ENCODE results near the gene ZNF804B.

Gene ZNF804B

GRCh38 chr7:89041240-89041639 is 281.7 kb downstream of the ZNF804B start:
- Histone ChIP-seq H3K4me1 (ENCODE audit: control insufficient read depth, insufficient read depth, low read length) (no peaks in the 10 kb centered on the region), H3K4me3 (ENCODE audit: low read depth, low read length) (no peak overlapping the region), H3K36me3 (ENCODE audit: control insufficient read depth in 2 of 2, insufficient read depth in 1 of 2, low read length in 2 of 2) (no peaks in the 10 kb centered on the region), H3K27ac (ENCODE audit: extremely low read depth, low read depth, low read length) (no peak overlapping the region), H3K9me3 (ENCODE audit: control insufficient read depth, insufficient read depth, low read depth, low read length) (no peaks in the 10 kb centered on the region)
- CTCF ChIA-PET, result interaction anchor here (0.6 kb wide), 1 partner anchor 1024 kb away, joined by 3 read pairs; no protein-coding TSS in a partner anchor
- POLR2A ChIA-PET, result no interaction called here
- TF ChIP-seq ZNF560 (tag by site-specific recombination; IDR thresholded peaks at IDR 0.05; ENCODE audit: borderline replicate concordance), result no peak
- TF ChIP-seq ZNF501 (tag by site-specific recombination; IDR thresholded peaks at IDR 0.05), result no peak
- no peak for TF ChIP-seq MYNN (tag by site-specific recombination; IDR thresholded peaks at IDR 0.05; ENCODE audit: borderline replicate concordance)
- no peak for TF ChIP-seq ZSCAN30 (tag by site-specific recombination; IDR thresholded peaks at IDR 0.05)
- TF ChIP-seq ZBTB48 (tag by site-specific recombination; IDR thresholded peaks at IDR 0.05), result no peak
- no peak for TF ChIP-seq KLF9 (tag by site-specific recombination; IDR thresholded peaks at IDR 0.05; ENCODE audit: low read depth)
- no peak for TF ChIP-seq ZNF433 (tag by site-specific recombination; IDR thresholded peaks at IDR 0.05; ENCODE audit: low read depth)
- TF ChIP-seq ZNF610 (tag by site-specific recombination; IDR thresholded peaks at IDR 0.05; ENCODE audit: borderline replicate concordance), result no peak
- TF ChIP-seq ZNF16 (tag by site-specific recombination; IDR thresholded peaks at IDR 0.05; ENCODE audit: low read depth), result no peak
- TF ChIP-seq KLF16 (tag by site-specific recombination; IDR thresholded peaks at IDR 0.05), result no peak
- TF ChIP-seq REST (tag by site-specific recombination; IDR thresholded peaks at IDR 0.05), result no peak
- TF ChIP-seq ZNF658 (tag by site-specific recombination; IDR thresholded peaks at IDR 0.05), result no peak
- no peak for TF ChIP-seq MEIS1 (CRISPR knock-in tag; IDR thresholded peaks at IDR 0.05; ENCODE audit: borderline replicate concordance)
- TF ChIP-seq HOXC10 (CRISPR knock-in tag; IDR thresholded peaks at IDR 0.05), result no peak
- no peak for TF ChIP-seq KLF7 (tag by site-specific recombination; IDR thresholded peaks at IDR 0.05; ENCODE audit: borderline replicate concordance)
- TF ChIP-seq ZFP3 (tag by site-specific recombination; IDR thresholded peaks at IDR 0.05; ENCODE audit: low read depth), result no peak
- no peak for TF ChIP-seq ZBTB8A (tag by site-specific recombination; IDR thresholded peaks at IDR 0.05)
- no peak for TF ChIP-seq ZNF174 (tag by site-specific recombination; IDR thresholded peaks at IDR 0.05)
- TF ChIP-seq ZNF830 (tag by site-specific recombination; IDR thresholded peaks at IDR 0.05; ENCODE audit: low read depth), result no peak

- H3K36me3 ChIP-seq (ENCODE audit: control insufficient read depth in 2 of 2, insufficient read depth in 1 of 2, low read length in 2 of 2), result no peaks in the 10 kb centered on the region
- H3K9me3 ChIP-seq (ENCODE audit: control insufficient read depth, insufficient read depth, low read depth, low read length), result no peaks in the 10 kb centered on the region
- ChIA-PET CTCF (no interaction called here), POLR2A (no interaction called here)
- TF ChIP-seq BCL6B (tag by site-specific recombination; IDR thresholded peaks at IDR 0.05), result no peak
- TF ChIP-seq ZNF670 (tag by site-specific recombination; IDR thresholded peaks at IDR 0.05; ENCODE audit: low read depth), result no peak
- no peak for TF ChIP-seq ZNF24 (tag by site-specific recombination; IDR thresholded peaks at IDR 0.05)
- no peak for TF ChIP-seq ZBTB17 (tag by site-specific recombination; IDR thresholded peaks at IDR 0.05)
- TF ChIP-seq ZNF580 (tag by site-specific recombination; IDR thresholded peaks at IDR 0.05), result no peak
- no peak for TF ChIP-seq PBX3 (CRISPR knock-in tag; IDR thresholded peaks at IDR 0.05)
- no peak for TF ChIP-seq KLF1 (tag by site-specific recombination; IDR thresholded peaks at IDR 0.05)
- no peak for TF ChIP-seq ZNF23 (tag by site-specific recombination; IDR thresholded peaks at IDR 0.05; ENCODE audit: borderline replicate concordance)
- no peak for TF ChIP-seq ZNF404 (tag by site-specific recombination; IDR thresholded peaks at IDR 0.05)
- no peaks in the 10 kb centered on the region for H3K4me1 ChIP-seq (ENCODE audit: control insufficient read depth, insufficient read depth, low read length)
- H3K27ac ChIP-seq (ENCODE audit: extremely low read depth, low read depth, low read length), result no peak overlapping the region
- H3K4me3 ChIP-seq (ENCODE audit: low read depth, low read length), result no peak overlapping the region
These were observed 283.4 kb downstream of the ZNF804B start for GRCh38 chr7:89042940-89043339.

Data from HEK293 (cell line).